ENCODE data around the gene SGSH. TPM values are rescaled to one million over a fixed set of nuclear protein-coding genes. Genes with fewer than 3 reads are reported as not detected.

The SGSH gene
- total RNA-seq, 1 donor from 2014 or later = 71.0 TPM

DNA sequence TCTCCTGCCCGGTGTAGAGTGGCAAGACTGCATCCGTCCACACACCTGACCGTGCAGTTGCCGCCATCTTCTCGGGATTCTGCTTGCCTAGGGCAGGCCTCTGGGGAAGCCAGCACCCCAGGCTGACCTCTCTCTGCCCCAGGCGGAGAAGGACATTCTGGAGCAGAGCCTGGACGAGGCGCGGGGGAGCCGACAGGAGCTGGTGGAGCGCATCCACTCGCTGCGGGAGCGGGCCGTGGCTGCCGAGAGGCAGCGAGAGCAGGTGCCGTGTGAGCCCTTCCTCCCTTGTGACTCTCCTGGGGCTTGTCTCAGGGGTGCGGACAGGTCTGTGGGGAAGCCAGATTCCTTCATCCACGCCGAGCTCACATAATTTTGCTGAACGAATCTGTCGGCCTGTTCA, 30.5 kb downstream of the SGSH start:
- Mint-ChIP-seq H3K4me3 (ENCODE audit: unreplicated experiment) (no peak overlapping the region), H3K4me1 (ENCODE audit: unreplicated experiment) (peaks cover 19% of the 10 kb centered on the region), H3K27me3 (ENCODE audit: unreplicated experiment) (peaks cover 2% of the 10 kb centered on the region), H3K36me3 (ENCODE audit: unreplicated experiment) (no peaks in the 10 kb centered on the region), H3K9me3 (ENCODE audit: unreplicated experiment) (no peaks in the 10 kb centered on the region), H3K27ac (ENCODE audit: unreplicated experiment) (no peak overlapping the region)
- DNase-seq (ENCODE audit: extremely low spot score, unreplicated experiment) = no peak
- TF ChIP-seq, protein P1, sequence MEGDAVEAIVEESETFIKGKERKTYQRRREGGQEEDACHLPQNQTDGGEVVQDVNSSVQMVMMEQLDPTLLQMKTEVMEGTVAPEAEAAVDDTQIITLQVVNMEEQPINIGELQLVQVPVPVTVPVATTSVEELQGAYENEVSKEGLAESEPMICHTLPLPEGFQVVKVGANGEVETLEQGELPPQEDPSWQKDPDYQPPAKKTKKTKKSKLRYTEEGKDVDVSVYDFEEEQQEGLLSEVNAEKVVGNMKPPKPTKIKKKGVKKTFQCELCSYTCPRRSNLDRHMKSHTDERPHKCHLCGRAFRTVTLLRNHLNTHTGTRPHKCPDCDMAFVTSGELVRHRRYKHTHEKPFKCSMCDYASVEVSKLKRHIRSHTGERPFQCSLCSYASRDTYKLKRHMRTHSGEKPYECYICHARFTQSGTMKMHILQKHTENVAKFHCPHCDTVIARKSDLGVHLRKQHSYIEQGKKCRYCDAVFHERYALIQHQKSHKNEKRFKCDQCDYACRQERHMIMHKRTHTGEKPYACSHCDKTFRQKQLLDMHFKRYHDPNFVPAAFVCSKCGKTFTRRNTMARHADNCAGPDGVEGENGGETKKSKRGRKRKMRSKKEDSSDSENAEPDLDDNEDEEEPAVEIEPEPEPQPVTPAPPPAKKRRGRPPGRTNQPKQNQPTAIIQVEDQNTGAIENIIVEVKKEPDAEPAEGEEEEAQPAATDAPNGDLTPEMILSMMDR (IDR thresholded peaks at IDR 0.05) = no peak

DNA sequence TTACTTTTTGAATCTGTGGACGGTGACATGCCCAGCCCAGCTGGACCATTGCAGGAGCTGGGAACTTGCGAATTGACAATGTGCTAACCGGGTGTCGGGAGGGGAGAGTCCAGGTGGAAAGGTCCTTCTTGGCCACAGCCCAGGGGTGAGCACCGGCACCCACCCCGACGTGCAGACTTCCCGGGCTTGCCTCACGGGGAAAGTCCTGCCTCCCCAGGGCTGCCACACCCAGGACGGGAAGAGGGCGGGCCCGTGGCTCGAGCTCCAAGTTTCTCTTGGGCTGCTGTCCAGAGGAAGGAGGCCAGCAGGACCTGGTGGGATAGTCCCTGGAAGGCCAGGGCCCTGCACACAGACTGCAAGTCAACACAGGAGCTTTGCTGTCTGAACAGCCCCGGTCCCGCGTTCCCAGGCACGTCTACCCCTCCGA, 32.6 kb downstream of the SGSH start:
- no peaks in the 10 kb centered on the region for H3K36me3 Mint-ChIP-seq (ENCODE audit: unreplicated experiment)
- no peak overlapping the region for H3K27ac Mint-ChIP-seq (ENCODE audit: unreplicated experiment)
- peaks cover 4% of the 10 kb centered on the region for H3K27me3 Mint-ChIP-seq (ENCODE audit: unreplicated experiment)
- DNase-seq (ENCODE audit: extremely low spot score, unreplicated experiment) = no peak
- TF ChIP-seq, protein P1 (IDR thresholded peaks at IDR 0.05) = no peak
- no peaks in the 10 kb centered on the region for H3K9me3 Mint-ChIP-seq (ENCODE audit: unreplicated experiment)
- peaks cover 11% of the 10 kb centered on the region for H3K4me1 Mint-ChIP-seq (ENCODE audit: unreplicated experiment)
- H3K4me3 Mint-ChIP-seq (ENCODE audit: unreplicated experiment) = no peak overlapping the region

DNA sequence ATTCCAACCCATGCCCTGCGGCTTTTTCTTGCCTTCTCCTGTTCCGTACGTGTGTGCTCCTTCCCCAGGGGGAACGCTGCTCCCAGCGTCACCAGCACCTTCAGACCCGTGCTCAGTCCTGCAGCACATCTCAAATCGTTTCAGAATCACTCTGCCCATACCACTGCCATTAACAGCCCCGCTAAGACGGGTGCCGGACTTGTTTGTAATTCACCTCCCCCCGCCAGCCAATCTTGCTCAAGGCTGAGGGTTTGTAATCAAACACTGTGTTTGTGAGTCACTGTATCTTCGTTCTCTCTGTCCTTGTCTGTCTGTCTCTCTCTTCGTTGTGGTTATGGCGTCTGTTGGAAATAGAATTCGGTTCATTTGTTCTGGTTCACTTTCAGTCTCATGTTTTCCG, 33.0 kb downstream of the SGSH start:
- H3K27me3 Mint-ChIP-seq (ENCODE audit: unreplicated experiment) = peaks cover 4% of the 10 kb centered on the region
- DNase-seq (ENCODE audit: extremely low spot score, unreplicated experiment) = no peak
- TF ChIP-seq, protein P1 (IDR thresholded peaks at IDR 0.05) = no peak
- H3K36me3 Mint-ChIP-seq (ENCODE audit: unreplicated experiment) = no peaks in the 10 kb centered on the region
- no peak overlapping the region for H3K27ac Mint-ChIP-seq (ENCODE audit: unreplicated experiment)
- peaks cover 7% of the 10 kb centered on the region for H3K4me1 Mint-ChIP-seq (ENCODE audit: unreplicated experiment)
- no peaks in the 10 kb centered on the region for H3K9me3 Mint-ChIP-seq (ENCODE audit: unreplicated experiment)
- no peak overlapping the region for H3K4me3 Mint-ChIP-seq (ENCODE audit: unreplicated experiment)

DNA sequence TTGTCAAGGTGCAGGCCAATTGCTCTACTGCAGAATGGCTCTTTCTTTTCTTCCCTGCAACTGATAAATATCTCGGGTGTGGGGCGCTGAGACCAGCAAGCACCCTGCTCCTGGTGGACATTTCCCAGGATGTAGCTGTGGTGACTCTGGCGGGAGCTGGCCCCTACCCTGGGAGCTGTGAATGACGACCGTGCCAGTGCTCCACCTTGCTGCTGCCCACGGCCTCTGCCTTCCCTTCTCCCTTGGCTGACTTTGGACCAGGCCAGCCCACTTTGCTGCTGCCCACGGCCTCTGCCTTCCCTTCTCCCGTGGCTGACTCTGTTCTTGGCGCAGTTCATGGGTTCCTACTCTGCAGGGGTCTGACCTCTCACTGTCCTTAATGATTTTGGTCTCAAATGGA, 34.2 kb downstream of the SGSH start:
- peaks cover 8% of the 10 kb centered on the region for H3K27me3 Mint-ChIP-seq (ENCODE audit: unreplicated experiment)
- no peak for DNase-seq (ENCODE audit: extremely low spot score, unreplicated experiment)
- no peaks in the 10 kb centered on the region for H3K9me3 Mint-ChIP-seq (ENCODE audit: unreplicated experiment)
- no peak overlapping the region for H3K4me3 Mint-ChIP-seq (ENCODE audit: unreplicated experiment)
- H3K27ac Mint-ChIP-seq (ENCODE audit: unreplicated experiment) = no peak overlapping the region
- TF ChIP-seq, protein P1 (IDR thresholded peaks at IDR 0.05) = no peak
- H3K4me1 Mint-ChIP-seq (ENCODE audit: unreplicated experiment) = no peaks in the 10 kb centered on the region
- H3K36me3 Mint-ChIP-seq (ENCODE audit: unreplicated experiment) = no peaks in the 10 kb centered on the region

DNA sequence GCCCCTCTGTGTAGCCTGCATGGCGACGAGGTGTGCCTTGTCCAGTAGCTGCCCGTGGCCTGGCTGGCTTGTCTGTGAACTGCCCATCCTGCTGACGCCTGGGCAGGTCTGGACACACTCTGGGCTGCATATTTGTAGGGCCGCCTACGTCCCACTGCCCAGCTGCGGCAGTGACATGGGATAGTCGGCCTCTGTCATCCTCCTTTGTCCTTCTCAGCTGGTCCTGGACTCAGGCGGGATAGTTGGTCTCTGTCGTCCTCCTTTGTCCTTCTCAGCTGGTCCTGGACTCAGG, 35.8 kb downstream of the SGSH start:
- H3K27me3 Mint-ChIP-seq (ENCODE audit: unreplicated experiment) = peaks cover 18% of the 10 kb centered on the region
- DNase-seq (ENCODE audit: extremely low spot score, unreplicated experiment) = no peak
- H3K27ac Mint-ChIP-seq (ENCODE audit: unreplicated experiment) = no peak overlapping the region
- H3K9me3 Mint-ChIP-seq (ENCODE audit: unreplicated experiment) = no peaks in the 10 kb centered on the region
- no peaks in the 10 kb centered on the region for H3K36me3 Mint-ChIP-seq (ENCODE audit: unreplicated experiment)
- no peak overlapping the region for H3K4me3 Mint-ChIP-seq (ENCODE audit: unreplicated experiment)
- TF ChIP-seq, protein P1 (IDR thresholded peaks at IDR 0.05) = no peak
- H3K4me1 Mint-ChIP-seq (ENCODE audit: unreplicated experiment) = no peaks in the 10 kb centered on the region
